Raji (cell line): ENCODE data around the gene SPATS2L.

Experiments
- POLR2A ChIP-seq: IDR thresholded peaks from 2 replicates; pipeline ENCODE4 v1.6.1; 2011; ENCODE audit warnings: low read depth, low read length, control low read depth; ENCODE audit not compliant: insufficient read depth

SPATS2L gene

GRCh38 chr2:200443376-200443775 is 136.9 kb downstream of the SPATS2L start:
- TF ChIP-seq POLR2A: no peak

GRCh38 chr2:200443916-200444315 is 137.4 kb downstream of the SPATS2L start:
- TF ChIP-seq POLR2A: no peak

GRCh38 chr2:200444530-200444929 is 138.0 kb downstream of the SPATS2L start:
- TF ChIP-seq POLR2A: no peak

GRCh38 chr2:200445284-200445683 is 138.8 kb downstream of the SPATS2L start:
- TF ChIP-seq POLR2A: no peak

- no peak for TF ChIP-seq POLR2A
These were observed 140.1 kb downstream of the SPATS2L start for GRCh38 chr2:200446612-200447011.

GRCh38 chr2:200447139-200447855 is 140.8 kb downstream of the SPATS2L start:
- TF ChIP-seq POLR2A: no peak

GRCh38 chr2:200448455-200448854 is 142.0 kb downstream of the SPATS2L start:
- no peak for TF ChIP-seq POLR2A

GRCh38 chr2:200449149-200449548 is 142.7 kb downstream of the SPATS2L start:
- no peak for TF ChIP-seq POLR2A

- TF ChIP-seq POLR2A: no peak
These were observed 143.8 kb downstream of the SPATS2L start for GRCh38 chr2:200450288-200450687.

- TF ChIP-seq POLR2A: no peak
These were observed 145.0 kb downstream of the SPATS2L start for GRCh38 chr2:200451511-200451910.

GRCh38 chr2:200452377-200452776 is 145.9 kb downstream of the SPATS2L start:
- TF ChIP-seq POLR2A: no peak

GRCh38 chr2:200453142-200453852 is 146.8 kb downstream of the SPATS2L start:
- TF ChIP-seq POLR2A: no peak

- TF ChIP-seq POLR2A: no peak
These were observed 147.5 kb downstream of the SPATS2L start for GRCh38 chr2:200453853-200454534.

- TF ChIP-seq POLR2A: no peak
These were observed 148.7 kb downstream of the SPATS2L start for GRCh38 chr2:200454927-200455801.

- TF ChIP-seq POLR2A: no peak
These were observed 149.5 kb downstream of the SPATS2L start for GRCh38 chr2:200455958-200456421.
